H1 (cell line): ENCODE measurements around the gene PDXDC1. TPM values are rescaled to one million over a fixed set of nuclear protein-coding genes. Genes with fewer than 3 reads are reported as not detected.

Source experiments
- BCL11A ChIP-seq, 2 experiments: IDR thresholded peaks; one replicate each; pipeline ENCODE4 v1.6.1; 2011; ENCODE audit warnings: low read depth in 2 of 2, low read length in 2 of 2, mild to moderate bottlenecking in 2 of 2
- CHD7 ChIP-seq: fragments of 300-600 bp; sonication (generic); IDR thresholded peaks from 2 replicates; pipeline ENCODE4 v1.7.1; 2012; ENCODE audit warnings: low read length, moderate library complexity, mild to moderate bottlenecking, inconsistent platforms; ENCODE audit not compliant: insufficient replicate concordance
- CTCF ChIP-seq, 3 experiments: IDR thresholded peaks; 1 replicate in 2 of 3; 2 replicates in 1 of 3; pipeline versions ENCODE4 v1.5.1 to v1.6.1; 2011; ENCODE audit warnings: low read length in 3 of 3, mild to moderate bottlenecking in 3 of 3, inconsistent platforms in 2 of 3, low read depth in 1 of 3, moderate library complexity in 1 of 3; ENCODE audit not compliant: insufficient read depth in 1 of 3; ENCODE audit errors: control extremely low read depth in 1 of 3
- EZH2 ChIP-seq: fragments of 200-600 bp; sonication (generic); IDR thresholded peaks from 2 replicates; pipeline ENCODE4 v1.7.1; 2012; ENCODE audit warnings: low read depth, mild to moderate bottlenecking, moderate library complexity, low read length, inconsistent platforms; ENCODE audit not compliant: severe bottlenecking
- FOSL1 ChIP-seq: IDR thresholded peaks from 2 replicates; pipeline ENCODE4 v1.6.1; 2011; ENCODE audit warnings: mild to moderate bottlenecking, low read depth, low read length, moderate library complexity; ENCODE audit not compliant: insufficient read depth
- NANOG ChIP-seq: IDR thresholded peaks from 2 replicates; pipeline ENCODE4 v1.6.1; 2011; ENCODE audit warnings: low read length, low read depth, mild to moderate bottlenecking, inconsistent platforms; ENCODE audit not compliant: insufficient read depth, poor library complexity, severe bottlenecking
- POLR2A ChIP-seq, 2 experiments: IDR thresholded peaks; 1 replicate in 1 of 2; 2 replicates in 1 of 2; pipeline ENCODE4 v1.6.1; 2011; ENCODE audit warnings: low read depth in 2 of 2, low read length in 2 of 2, mild to moderate bottlenecking in 2 of 2; ENCODE audit errors: control extremely low read depth in 1 of 2
- polyA plus RNA-seq, 7 experiments: library from polyadenylated mRNA; depleted of rRNA in 3 of 7; stranded (reverse) in 5 of 7; unstranded in 2 of 7; fragments of >200 nt in 5 of 7; fragments of 200-250 nt in 2 of 7; gene quantifications; 1 replicate in 5 of 7; 2 replicates in 1 of 7; 4 replicates in 1 of 7; pipeline versions ENCODE4 v1.2.1 to v1.2.3, GENCODE V29; 2011 to 2013; ENCODE audit warnings: missing spikeins in 2 of 7, mixed read lengths in 2 of 7
- total RNA-seq: library from RNA; stranded (reverse); fragmentation: NEBNext Ultra II Directional; extraction: Animal tissue kit (Norgen Biotek cat#: 25700); gene quantifications from 2 replicates; pipeline ENCODE4 v1.2.1, GENCODE V29; 2021

PDXDC1 gene
- total and polyA plus RNA-seq, 2 of the 8 experiments (the other 6 are each of a cell fraction or from before 2014, with no cell fraction given), result 56.6 to 118 TPM

GRCh38 chr16:15049581-15050180, 74.9 kb downstream of the PDXDC1 start (continued):
- TF ChIP-seq CHD7 (no peak), FOSL1 (no peak), NANOG (no peak), CTCF (IDR thresholded peaks at IDR 0.05; ENCODE audit: control extremely low read depth in 1 of 3, insufficient read depth in 1 of 3, low read depth in 1 of 3, low read length in 3 of 3) (no peak), EZH2 (no peak), POLR2A (IDR thresholded peaks at IDR 0.05; ENCODE audit: control extremely low read depth in 1 of 2, low read depth in 2 of 2, low read length in 2 of 2) (no peak), BCL11A (IDR thresholded peaks at IDR 0.05; ENCODE audit: low read depth in 2 of 2, low read length in 2 of 2) (no peak)
